OCI-M2 (cell line): ENCODE measurements around the gene AGTRAP.

Source experiments
- DNase-seq: peaks from one replicate; lab custom pipeline; 2025; ENCODE audit not compliant: unreplicated experiment; lab: John Stamatoyannopoulos, UW

The AGTRAP gene

GRCh38 chr1:11780380-11781147, 44.6 kb downstream of the AGTRAP start:
- DNase-seq, result no peak

- no peak for DNase-seq
These were observed 45.4 kb downstream of the AGTRAP start for GRCh38 chr1:11781297-11781696.

GRCh38 chr1:11782127-11782708, 46.3 kb downstream of the AGTRAP start:
- DNase-seq, result no peak

GRCh38 chr1:11783556-11783955, 47.6 kb downstream of the AGTRAP start:
- no peak for DNase-seq

GRCh38 chr1:11784256-11784992, 48.5 kb downstream of the AGTRAP start:
- no peak for DNase-seq

- no peak for DNase-seq
These were observed 49.2 kb downstream of the AGTRAP start for GRCh38 chr1:11784993-11785769.

- no peak for DNase-seq
These were observed 50.2 kb downstream of the AGTRAP start for GRCh38 chr1:11786168-11786567.

- DNase-seq, result no peak
These were observed 51.4 kb downstream of the AGTRAP start for GRCh38 chr1:11787251-11787803.

- DNase-seq, result no peak
These were observed 52.0 kb downstream of the AGTRAP start for GRCh38 chr1:11787804-11788436.

GRCh38 chr1:11788549-11789053, 52.7 kb downstream of the AGTRAP start:
- DNase-seq, result no peak

GRCh38 chr1:11789126-11790067, 53.5 kb downstream of the AGTRAP start:
- DNase-seq, result no peak

GRCh38 chr1:11790101-11790879, 54.4 kb downstream of the AGTRAP start:
- DNase-seq, result no peak

GRCh38 chr1:11790880-11791715, 55.2 kb downstream of the AGTRAP start:
- DNase-seq, result no peak

GRCh38 chr1:11792106-11792505, 56.2 kb downstream of the AGTRAP start:
- no peak for DNase-seq

GRCh38 chr1:11793819-11794218, 57.9 kb downstream of the AGTRAP start:
- DNase-seq, result no peak

GRCh38 chr1:11794446-11795237, 58.7 kb downstream of the AGTRAP start:
- no peak for DNase-seq
